OCI-LY1 (cell line): Measurements from ENCODE around the gene EIF2D.

Source experiments
- H2AFZ ChIP-seq: fragments of 200-600 bp; sonication (generic), shearing (Covaris generic); 2 replicates; pipeline ENCODE4 v1.6.0; 2014; ENCODE audit warnings: antibody characterized with exemption, mild to moderate bottlenecking, low read length
- H3F3A ChIP-seq: fragments of 200-600 bp; sonication (generic), shearing (Covaris generic); 2 replicates; pipeline ENCODE4 v1.6.0; 2014; ENCODE audit warnings: mild to moderate bottlenecking, antibody characterized with exemption, low read length, moderate library complexity; ENCODE audit not compliant: insufficient read depth
- H3K27ac ChIP-seq: fragments of 200-600 bp; sonication (generic); 2 replicates; pipeline ENCODE4 v1.5.1; 2014; ENCODE audit warnings: low read length, mixed run types, mild to moderate bottlenecking, low read depth; ENCODE audit not compliant: poor library complexity, severe bottlenecking
- H3K27me3 ChIP-seq: fragments of 200-600 bp; sonication (generic); 2 replicates; pipeline ENCODE4 v1.6.0; 2014; ENCODE audit warnings: antibody characterized with exemption, mild to moderate bottlenecking, low read length, moderate library complexity; ENCODE audit not compliant: insufficient read depth
- H3K36me3 ChIP-seq: fragments of 200-600 bp; sonication (generic); 2 replicates; pipeline ENCODE4 v1.6.1; 2014; ENCODE audit warnings: mild to moderate bottlenecking, antibody characterized with exemption, low read length, moderate library complexity, mixed read lengths; ENCODE audit not compliant: insufficient read depth
- H3K4me1 ChIP-seq: fragments of 200-600 bp; sonication (generic); 2 replicates; pipeline ENCODE4 v1.5.1; 2014; ENCODE audit warnings: mild to moderate bottlenecking, low read length, moderate library complexity; ENCODE audit not compliant: insufficient read depth, severe bottlenecking
- H3K4me2 ChIP-seq: fragments of 200-600 bp; sonication (generic), shearing (Covaris generic); 2 replicates; pipeline ENCODE4 v1.6.1; 2014; ENCODE audit warnings: low read length
- H3K4me3 ChIP-seq: fragments of 200-600 bp; sonication (generic); 2 replicates; pipeline ENCODE4 v1.5.1; 2014; ENCODE audit warnings: low read length, low read depth, mild to moderate bottlenecking, mixed read lengths; ENCODE audit not compliant: poor library complexity, severe bottlenecking
- H3K79me2 ChIP-seq: fragments of 200-600 bp; shearing (Covaris generic); 2 replicates; pipeline ENCODE4 v1.6.1; 2016; ENCODE audit warnings: mixed run types, low read length, mixed read lengths; ENCODE audit not compliant: insufficient read depth
- H3K9ac ChIP-seq: fragments of 200-600 bp; sonication (generic), shearing (Covaris generic); 2 replicates; pipeline ENCODE4 v1.6.1; 2014; ENCODE audit warnings: mild to moderate bottlenecking, low read length, mixed read lengths
- H3K9me2 ChIP-seq: fragments of 200-600 bp; sonication (generic), shearing (Covaris generic); 2 replicates; pipeline ENCODE4 v1.6.1; 2014; ENCODE audit warnings: low read depth, mild to moderate bottlenecking, low read length, mixed read lengths
- H3K9me3 ChIP-seq: fragments of 200-600 bp; shearing (Covaris generic); 2 replicates; pipeline ENCODE4 v1.6.1; 2014; ENCODE audit warnings: low read length, mixed read lengths
- H4K20me1 ChIP-seq: fragments of 200-600 bp; sonication (generic), shearing (Covaris generic); 2 replicates; pipeline ENCODE4 v1.6.0; 2016; ENCODE audit warnings: mild to moderate bottlenecking, low read length; ENCODE audit not compliant: insufficient read depth
- EZH2 ChIP-seq: fragments of 200-600 bp; sonication (generic), shearing (Covaris generic); IDR thresholded peaks from 2 replicates; pipeline ENCODE4 v1.8.0; 2017; ENCODE audit warnings: borderline replicate concordance, mixed run types, mild to moderate bottlenecking, antibody characterized with exemption, low read length, moderate library complexity, mixed read lengths
- TF ChIP-seq, protein P1 (sequence below): fragments of 200-600 bp; sonication (generic), shearing (Covaris generic); IDR thresholded peaks from 2 replicates; pipeline ENCODE4 v1.5.1; 2017; ENCODE audit warnings: mild to moderate bottlenecking, antibody characterized with exemption, low read length, moderate library complexity, mixed read lengths

EIF2D gene

DNA sequence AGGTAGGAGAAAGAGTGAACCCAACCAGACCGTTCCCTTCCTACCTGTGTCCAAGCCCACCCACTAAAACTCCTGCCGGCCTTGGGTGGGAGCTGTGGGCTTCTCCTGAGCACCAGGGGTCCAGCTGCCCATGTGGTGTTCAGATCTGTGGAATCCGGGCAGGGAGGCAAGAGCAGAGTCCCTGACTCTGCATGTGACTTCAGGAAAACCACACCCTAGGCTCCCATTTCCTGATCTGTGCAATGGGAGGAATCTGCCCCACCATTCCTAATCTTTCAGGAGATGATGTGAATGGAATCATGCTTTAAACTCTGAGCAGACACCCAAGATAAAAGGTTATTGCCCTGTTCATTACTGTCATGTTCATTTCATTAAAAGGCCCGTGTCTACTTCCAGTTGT lies 27.6 kb downstream of the EIF2D start:
- Histone ChIP-seq H3K36me3 (peaks cover 67% of the 10 kb centered on the region), H4K20me1 (no peaks in the 10 kb centered on the region)

DNA sequence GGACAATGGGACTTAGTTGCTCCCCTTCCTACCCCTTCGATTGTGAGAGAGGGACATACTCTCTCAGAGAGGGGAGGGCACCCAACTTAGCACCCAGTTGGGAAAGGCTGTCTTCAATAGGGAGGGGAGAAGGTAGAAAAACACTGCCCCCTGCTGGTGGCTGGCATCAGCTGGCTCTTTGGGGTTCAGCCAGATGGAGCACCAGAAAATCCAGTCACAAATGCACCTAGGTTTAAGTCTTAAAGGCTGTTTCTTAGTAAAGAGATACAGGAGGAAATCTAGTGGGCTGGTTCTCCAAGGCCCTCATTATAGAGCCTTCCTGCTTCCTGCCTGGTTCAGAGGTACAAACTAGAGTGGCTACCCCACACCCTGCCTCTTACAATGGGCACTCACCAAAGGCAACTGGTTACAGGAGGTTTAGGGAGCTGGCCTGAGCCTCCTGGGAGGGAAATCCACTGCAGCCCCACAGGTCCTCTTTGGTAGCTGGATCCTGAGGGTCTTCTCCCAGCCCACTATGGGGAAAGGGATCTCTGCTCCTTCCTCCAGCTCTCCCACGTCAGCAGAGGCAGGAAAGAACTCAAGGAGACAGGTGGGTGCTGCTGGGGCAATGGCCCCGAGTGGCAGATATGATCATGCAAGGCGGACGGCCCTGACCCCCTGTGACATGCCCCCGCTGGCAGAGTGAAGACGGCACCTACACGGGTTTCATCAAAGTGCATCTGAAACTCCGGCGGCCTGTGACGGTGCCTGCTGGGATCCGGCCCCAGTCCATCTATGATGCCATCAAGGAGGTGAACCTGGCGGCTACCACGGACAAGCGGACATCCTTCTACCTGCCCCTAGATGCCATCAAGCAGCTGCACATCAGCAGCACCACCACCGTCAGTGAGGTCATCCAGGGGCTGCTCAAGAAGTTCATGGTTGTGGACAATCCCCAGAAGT lies 28.3 kb downstream of the EIF2D start:
- Histone ChIP-seq H3K9ac (no peak overlapping the region), H3K4me1 (peaks cover 19% of the 10 kb centered on the region), H3K79me2 (no peaks in the 10 kb centered on the region), H2AFZ (no peak overlapping the region), H3K36me3 (peaks cover 60% of the 10 kb centered on the region), H3K9me3 (no peaks in the 10 kb centered on the region), H3K27ac (no peak overlapping the region), H4K20me1 (no peaks in the 10 kb centered on the region), H3K4me2 (no peak overlapping the region), H3F3A (no peaks in the 10 kb centered on the region), H3K27me3 (no peaks in the 10 kb centered on the region), H3K4me3 (no peak overlapping the region), H3K9me2 (no peaks in the 10 kb centered on the region)
- TF ChIP-seq, protein P1, sequence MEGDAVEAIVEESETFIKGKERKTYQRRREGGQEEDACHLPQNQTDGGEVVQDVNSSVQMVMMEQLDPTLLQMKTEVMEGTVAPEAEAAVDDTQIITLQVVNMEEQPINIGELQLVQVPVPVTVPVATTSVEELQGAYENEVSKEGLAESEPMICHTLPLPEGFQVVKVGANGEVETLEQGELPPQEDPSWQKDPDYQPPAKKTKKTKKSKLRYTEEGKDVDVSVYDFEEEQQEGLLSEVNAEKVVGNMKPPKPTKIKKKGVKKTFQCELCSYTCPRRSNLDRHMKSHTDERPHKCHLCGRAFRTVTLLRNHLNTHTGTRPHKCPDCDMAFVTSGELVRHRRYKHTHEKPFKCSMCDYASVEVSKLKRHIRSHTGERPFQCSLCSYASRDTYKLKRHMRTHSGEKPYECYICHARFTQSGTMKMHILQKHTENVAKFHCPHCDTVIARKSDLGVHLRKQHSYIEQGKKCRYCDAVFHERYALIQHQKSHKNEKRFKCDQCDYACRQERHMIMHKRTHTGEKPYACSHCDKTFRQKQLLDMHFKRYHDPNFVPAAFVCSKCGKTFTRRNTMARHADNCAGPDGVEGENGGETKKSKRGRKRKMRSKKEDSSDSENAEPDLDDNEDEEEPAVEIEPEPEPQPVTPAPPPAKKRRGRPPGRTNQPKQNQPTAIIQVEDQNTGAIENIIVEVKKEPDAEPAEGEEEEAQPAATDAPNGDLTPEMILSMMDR = peak; percentile 99
- no peak for TF ChIP-seq EZH2

More for the DNA sequence above, 27.6 kb downstream of the EIF2D start:
- Histone ChIP-seq H3K4me3 (no peak overlapping the region), H3K27ac (no peak overlapping the region), H3K9me3 (no peaks in the 10 kb centered on the region), H3K4me1 (peaks cover 13% of the 10 kb centered on the region), H2AFZ (no peak overlapping the region), H3F3A (no peaks in the 10 kb centered on the region), H3K9ac (no peak overlapping the region), H3K79me2 (no peaks in the 10 kb centered on the region), H3K9me2 (no peaks in the 10 kb centered on the region), H3K4me2 (no peak overlapping the region), H3K27me3 (no peaks in the 10 kb centered on the region)
- TF ChIP-seq, protein P1 = no peak
- TF ChIP-seq EZH2 = no peak

DNA sequence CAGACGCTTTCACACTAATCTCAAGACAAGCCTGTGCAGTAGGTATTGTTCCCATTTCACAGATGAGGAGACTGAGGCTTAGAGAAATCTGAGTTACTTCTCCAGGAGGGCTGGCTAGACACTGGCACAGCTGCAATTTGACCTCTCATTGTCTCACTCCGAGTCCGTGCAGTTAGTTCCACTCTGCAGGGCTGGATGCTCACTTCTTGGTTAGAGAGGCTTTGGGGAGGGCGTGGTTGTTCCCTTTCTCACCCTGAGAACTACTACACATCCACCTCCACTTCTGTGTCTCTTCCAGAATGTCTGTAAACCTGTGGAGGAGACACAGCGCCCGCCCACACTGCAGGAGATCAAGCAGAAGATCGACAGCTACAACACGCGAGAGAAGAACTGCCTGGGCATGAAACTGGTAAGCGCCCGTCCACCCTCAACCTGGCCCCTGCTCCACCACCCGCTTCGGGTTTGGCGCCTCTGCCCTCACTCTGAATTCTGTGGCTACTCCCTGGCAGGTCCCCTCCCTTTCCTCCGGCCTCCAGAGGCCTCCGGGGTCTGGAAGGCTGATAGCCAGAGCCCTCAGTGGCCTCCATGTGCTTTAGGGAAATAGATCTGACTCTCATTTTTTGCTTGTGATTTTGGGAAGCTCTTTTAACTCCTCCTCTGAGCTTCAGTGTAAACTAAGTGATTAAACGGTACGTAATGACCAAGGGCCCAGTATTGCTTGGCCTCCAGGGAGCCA lies 29.1 kb downstream of the EIF2D start:
- H3K79me2 ChIP-seq = no peaks in the 10 kb centered on the region
- no peaks in the 10 kb centered on the region for H3K9me3 ChIP-seq
- peaks cover 51% of the 10 kb centered on the region for H3K36me3 ChIP-seq
- no peak overlapping the region for H2AFZ ChIP-seq
- H3K4me3 ChIP-seq = no peak overlapping the region
- no peak overlapping the region for H3K4me2 ChIP-seq
- no peaks in the 10 kb centered on the region for H3F3A ChIP-seq
- no peak overlapping the region for H3K9ac ChIP-seq
- TF ChIP-seq, protein P1 = no peak
- no peak for TF ChIP-seq EZH2
- peaks cover 26% of the 10 kb centered on the region for H3K4me1 ChIP-seq
- H3K9me2 ChIP-seq = no peaks in the 10 kb centered on the region
- H3K27me3 ChIP-seq = no peaks in the 10 kb centered on the region
- no peaks in the 10 kb centered on the region for H4K20me1 ChIP-seq
- no peak overlapping the region for H3K27ac ChIP-seq
